Activated naive CD4-positive, alpha-beta T cell treated with anti-CD3 and anti-CD28 coated beads, Interleukin-2, amount 50 U/mL, for 72 hours (primary cell): Measurements from ENCODE around the gene METTL18. TPM values are rescaled to one million over a fixed set of nuclear protein-coding genes. Genes with fewer than 3 reads are reported as not detected.
A peak's percentile ranks its signal among the peaks of the same experiment; 100 is the strongest.
"Not testable (repeated sequence)": the region's sequence is repeated elsewhere in the genome, so short reads cannot be mapped to it uniquely, and the experiment has no call there.

Experiments
- ATAC-seq, 2 donors: fragments of 150-1000 bp; cut with Tn5 transposase; 2 replicates each; pipeline ENCODE4 v1.10.0; 2021; ENCODE audit warnings: mild to moderate bottlenecking in 2 of 2, moderate library complexity in 2 of 2
- DNase-seq, 2 donors: peaks; one replicate each; pipeline ENCODE4 v3.0.0; 2021 to 2022; ENCODE audit warnings: low spot score in 2 of 2
- H3K27ac Mint-ChIP-seq, 2 donors: one replicate each; pipeline ENCODE4 v1.8.0; 2022; ENCODE audit warnings: mild to moderate bottlenecking in 2 of 2, mixed read lengths in 2 of 2
- H3K36me3 Mint-ChIP-seq, 2 donors: one replicate each; pipeline ENCODE4 v1.8.0; 2022; ENCODE audit warnings: mixed read lengths in 2 of 2
- H3K9me3 Mint-ChIP-seq, 2 donors: one replicate each; pipeline ENCODE4 v1.8.0; 2022; ENCODE audit warnings: mixed read lengths in 2 of 2
- total RNA-seq, 2 donors: library from RNA; stranded (reverse); gene quantifications; one replicate each; pipeline ENCODE4 v1.2.3, GENCODE V29; 2022

Gene METTL18
- total RNA-seq = 10 to 100 TPM in 1 of 2 donors, 1 to 10 TPM in 1; 8.8 to 14.4 TPM

DNA sequence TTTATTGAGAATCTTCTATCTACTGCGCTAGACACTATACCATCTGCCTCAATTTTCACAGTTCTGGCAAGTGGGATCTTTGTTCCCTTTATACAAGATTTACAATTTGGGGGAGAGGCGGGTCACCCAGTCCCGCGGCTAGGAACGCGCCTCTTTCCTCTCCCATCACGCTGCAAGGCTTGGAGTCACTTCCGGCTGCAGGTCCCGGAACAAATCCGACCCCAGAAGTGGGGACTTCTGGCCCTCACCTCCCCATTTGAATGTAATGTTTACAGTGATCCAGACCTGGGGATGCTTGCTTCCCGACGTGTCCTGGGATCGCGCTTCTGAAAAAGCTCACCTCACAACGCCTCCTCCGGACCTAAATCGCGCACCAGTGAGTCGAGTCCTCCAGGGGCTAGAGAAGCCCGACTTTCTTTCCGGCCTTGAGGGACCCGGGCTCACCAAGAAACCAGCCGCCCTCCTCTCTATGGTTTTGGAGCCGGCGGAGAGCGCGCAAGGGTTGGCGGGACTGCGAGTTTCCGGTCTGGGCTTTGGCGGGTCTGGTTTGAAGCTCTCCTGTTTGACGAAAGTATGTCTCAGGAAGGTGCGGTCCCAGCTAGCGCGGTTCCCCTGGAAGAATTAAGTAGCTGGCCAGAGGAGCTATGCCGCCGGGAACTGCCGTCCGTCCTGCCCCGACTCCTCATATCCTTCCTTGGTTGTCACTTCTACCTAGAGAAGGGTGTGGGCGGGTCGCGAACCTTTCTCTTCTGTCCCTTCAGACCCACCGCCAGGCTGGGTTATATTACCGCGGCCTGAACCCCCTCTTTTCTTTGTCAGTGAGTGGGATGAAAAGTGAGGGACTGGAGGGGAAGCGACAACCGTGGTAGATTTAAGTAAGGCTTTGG lies at the start of gene METTL18:
Gene METTL18, minus strand, starts transcription at position 378 of the 887 bp plus-strand sequence. CDS start 1,212 bp downstream, outside the sequence.
- DNase-seq (peak; percentile 88 to 90), ATAC-seq (peak; percentile 91 to 98)
- Mint-ChIP-seq H3K36me3 (peaks cover 46% of the 10 kb centered on the region in 2 donors), H3K9me3 (no peaks in the 10 kb centered on the region), H3K27ac (peak within 1 kb of the TSS; percentile 96 to 99)

DNA sequence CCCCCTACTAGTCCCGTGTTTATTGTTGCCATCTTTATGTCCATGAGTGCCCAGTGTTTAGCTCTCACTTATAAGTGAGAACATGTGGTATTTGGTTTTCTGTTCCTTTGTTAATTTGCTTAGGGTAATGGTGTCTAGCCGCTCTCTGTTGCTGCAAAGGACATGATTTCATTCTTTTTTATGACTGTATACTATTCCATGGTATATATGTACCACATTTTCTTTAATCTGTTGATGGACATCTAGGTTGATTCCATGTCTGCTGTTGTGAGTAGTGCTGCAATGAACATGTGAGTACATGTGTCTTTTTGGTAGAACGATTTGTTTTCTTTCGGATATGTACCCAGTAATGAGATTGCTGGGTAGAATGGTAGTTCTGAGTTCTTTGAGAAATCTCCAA lies 44.2 kb upstream of the METTL18 start:
- no peak for ATAC-seq
- no peak overlapping the region for H3K27ac Mint-ChIP-seq
- no peak for DNase-seq
- peaks cover 48 to 67% of the 10 kb centered on the region in 2 donors for H3K36me3 Mint-ChIP-seq
- H3K9me3 Mint-ChIP-seq = peaks cover 8 to 25% of the 10 kb centered on the region in 2 donors

- Mint-ChIP-seq H3K27ac (no peak overlapping the region), H3K9me3 (peaks cover 6 to 22% of the 10 kb centered on the region in 2 donors), H3K36me3 (peaks cover 38 to 54% of the 10 kb centered on the region in 2 donors)
- no peak for ATAC-seq
- DNase-seq = no peak
Measured at GRCh38 chr1:169836198-169836597, 41.5 kb upstream of the METTL18 start.

- Mint-ChIP-seq H3K9me3 (peaks cover under 1 to 16% of the 10 kb centered on the region in 2 donors), H3K27ac (no peak overlapping the region), H3K36me3 (peaks cover 34 to 54% of the 10 kb centered on the region in 2 donors)
- ATAC-seq (no peak), DNase-seq (no peak)
Measured at GRCh38 chr1:169835647-169836046, 40.9 kb upstream of the METTL18 start.

- Mint-ChIP-seq H3K36me3 (peaks cover 30 to 50% of the 10 kb centered on the region in 2 donors), H3K9me3 (peaks cover 0 to 11% of the 10 kb centered on the region in 2 donors), H3K27ac (no peak overlapping the region)
- DNase-seq (no peak), ATAC-seq (no peak)
Measured at GRCh38 chr1:169834869-169835268, 40.2 kb upstream of the METTL18 start.

- DNase-seq (no peak), ATAC-seq (no peak)
- H3K9me3 Mint-ChIP-seq = no peaks in the 10 kb centered on the region
- H3K27ac Mint-ChIP-seq = no peak overlapping the region
- H3K36me3 Mint-ChIP-seq = peaks cover 17 to 38% of the 10 kb centered on the region in 2 donors
Measured at GRCh38 chr1:169833179-169833901, 38.6 kb upstream of the METTL18 start.

DNA sequence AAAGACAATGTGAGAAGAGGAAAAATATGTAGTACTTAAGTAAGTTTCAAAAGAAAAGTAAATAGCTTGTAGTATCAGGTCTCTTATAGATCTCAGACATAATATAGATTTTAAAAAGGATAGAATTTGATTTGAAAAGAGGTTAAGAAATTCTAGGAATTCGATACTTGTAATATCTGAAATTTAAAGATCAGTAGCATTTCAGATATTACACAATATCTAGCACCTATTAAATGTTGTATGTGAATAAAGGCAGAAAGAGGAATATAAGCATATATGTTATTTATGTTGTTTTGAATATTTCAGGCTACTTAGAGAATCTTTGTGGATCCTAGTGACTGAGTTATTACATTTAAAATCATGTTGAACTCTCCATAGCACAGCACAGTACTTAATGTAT lies 35.0 kb upstream of the METTL18 start:
- no peak for ATAC-seq
- H3K27ac Mint-ChIP-seq = no peak overlapping the region
- peaks cover 6 to 33% of the 10 kb centered on the region in 2 donors for H3K36me3 Mint-ChIP-seq
- DNase-seq = no peak
- H3K9me3 Mint-ChIP-seq = no peaks in the 10 kb centered on the region

DNA sequence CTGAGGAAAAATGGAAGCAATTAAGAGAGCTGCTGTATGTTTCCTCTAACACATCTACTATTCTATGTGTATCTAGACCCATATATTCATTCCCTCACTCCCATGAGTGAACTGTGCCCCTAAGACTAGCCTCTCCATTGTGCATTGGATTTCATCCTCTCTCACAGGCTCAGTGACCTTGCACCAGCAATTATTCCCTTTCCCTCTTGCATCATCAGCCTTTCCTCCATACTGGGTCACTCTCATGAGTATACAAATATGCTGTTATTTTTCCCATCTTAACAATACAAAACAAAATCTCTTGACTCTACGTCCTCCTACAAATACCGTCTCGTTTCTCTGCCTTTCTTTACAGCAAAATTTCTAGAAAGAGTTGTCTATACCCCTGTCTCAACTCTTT lies 29.4 kb upstream of the METTL18 start:
- peaks cover 7 to 23% of the 10 kb centered on the region in 2 donors for H3K36me3 Mint-ChIP-seq
- no peak for ATAC-seq
- H3K27ac Mint-ChIP-seq = peak overlapping the region in 1 of 2 donors; percentile 4
- no peak for DNase-seq
- H3K9me3 Mint-ChIP-seq = no peaks in the 10 kb centered on the region

GRCh38 chr1:169821500-169821899 lies 26.8 kb upstream of the METTL18 start:
- no peak for DNase-seq
- Mint-ChIP-seq H3K36me3 (peaks cover 7 to 24% of the 10 kb centered on the region in 2 donors), H3K9me3 (no peaks in the 10 kb centered on the region), H3K27ac (no peak overlapping the region)
- ATAC-seq = no peak

- no peak for ATAC-seq
- H3K36me3 Mint-ChIP-seq = peaks cover 4 to 34% of the 10 kb centered on the region in 2 donors
- no peaks in the 10 kb centered on the region for H3K9me3 Mint-ChIP-seq
- no peak overlapping the region for H3K27ac Mint-ChIP-seq
- no peak for DNase-seq
Measured at GRCh38 chr1:169816617-169817016, 21.9 kb upstream of the METTL18 start.

DNA sequence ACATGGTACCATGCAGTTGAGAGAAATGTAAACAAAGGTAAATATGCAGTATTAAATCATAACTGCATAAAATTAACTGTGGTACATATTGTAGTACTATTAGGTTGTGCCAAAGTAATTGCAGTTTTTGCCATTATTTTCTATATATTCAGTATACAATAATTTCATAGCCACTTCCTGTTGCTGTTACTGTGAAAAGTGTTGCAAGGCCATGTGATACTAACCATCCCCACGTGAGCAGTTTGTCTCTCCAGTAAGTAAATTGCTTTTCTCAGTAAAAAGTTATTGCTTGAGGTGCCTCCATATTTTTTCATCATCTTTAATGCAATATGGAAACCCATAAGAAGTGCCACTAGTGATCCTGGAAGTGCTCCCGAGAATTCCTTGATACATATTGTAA lies 19.6 kb upstream of the METTL18 start:
- DNase-seq (no peak), ATAC-seq (no peak)
- H3K36me3 Mint-ChIP-seq = peaks cover 4 to 34% of the 10 kb centered on the region in 2 donors
- H3K9me3 Mint-ChIP-seq = no peaks in the 10 kb centered on the region
- H3K27ac Mint-ChIP-seq = no peak overlapping the region

DNA sequence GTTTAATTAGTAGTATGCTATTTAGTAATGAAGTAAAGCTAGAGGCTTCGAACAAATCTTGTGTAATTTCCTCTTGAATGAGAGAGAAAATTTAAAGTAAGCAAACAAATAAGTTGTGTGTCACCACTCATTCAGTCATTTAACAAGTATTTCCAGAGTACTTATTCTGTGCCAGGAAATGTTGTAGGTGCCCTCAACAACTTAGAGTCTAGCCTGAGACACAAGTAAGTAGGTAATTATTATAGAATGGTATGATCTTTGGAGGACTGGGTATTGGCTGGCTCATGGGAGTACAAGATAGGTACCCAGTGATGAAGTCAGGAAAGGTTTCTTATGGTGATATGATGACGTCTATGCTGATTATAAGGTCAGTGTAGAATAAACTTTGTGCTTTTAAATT lies 17.4 kb upstream of the METTL18 start:
- DNase-seq (no peak), ATAC-seq (no peak)
- H3K9me3 Mint-ChIP-seq = no peaks in the 10 kb centered on the region

GRCh38 chr1:169811418-169812035 lies 16.8 kb upstream of the METTL18 start:
- DNase-seq, H3K27ac Mint-ChIP-seq, H3K9me3 Mint-ChIP-seq, ATAC-seq: not testable (repeated sequence)
- H3K36me3 Mint-ChIP-seq = peaks cover 4 to 27% of the 10 kb centered on the region in 2 donors

More for the DNA sequence above, 17.4 kb upstream of the METTL18 start:
- peaks cover 4 to 28% of the 10 kb centered on the region in 2 donors for H3K36me3 Mint-ChIP-seq
- no peak overlapping the region for H3K27ac Mint-ChIP-seq

- DNase-seq = no peak
- no peaks in the 10 kb centered on the region for H3K9me3 Mint-ChIP-seq
- ATAC-seq = no peak
- H3K27ac Mint-ChIP-seq = no peak overlapping the region
- peaks cover 4 to 14% of the 10 kb centered on the region in 2 donors for H3K36me3 Mint-ChIP-seq
Measured at GRCh38 chr1:169809370-169810095, 14.8 kb upstream of the METTL18 start.

DNA sequence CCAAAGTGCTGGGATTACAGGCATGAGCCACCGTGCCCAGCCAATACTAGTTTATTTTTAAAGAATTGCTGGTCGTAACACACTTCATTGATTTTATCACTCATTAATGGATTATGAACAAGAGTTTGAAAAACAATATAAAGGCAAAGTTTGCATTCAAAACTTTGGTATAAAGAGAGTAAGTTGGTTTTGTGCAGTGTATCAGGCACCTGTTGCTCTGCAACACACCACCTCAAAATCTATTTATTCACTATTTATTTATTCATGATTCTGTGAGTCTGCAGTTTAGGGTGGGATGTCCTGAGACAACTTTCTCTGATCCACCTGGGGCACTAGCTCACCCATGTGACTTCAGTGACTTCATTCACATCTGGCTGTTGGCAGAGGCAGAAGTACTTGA lies 10.2 kb upstream of the METTL18 start:
- Mint-ChIP-seq H3K27ac (no peak overlapping the region), H3K9me3 (no peaks in the 10 kb centered on the region), H3K36me3 (peaks cover 0 to 9% of the 10 kb centered on the region in 2 donors)
- DNase-seq (no peak), ATAC-seq (no peak)

GRCh38 chr1:169802888-169803287 lies 8.2 kb upstream of the METTL18 start:
- Mint-ChIP-seq H3K9me3 (no peaks in the 10 kb centered on the region), H3K36me3 (peaks cover 0 to 11% of the 10 kb centered on the region in 2 donors), H3K27ac (no peak overlapping the region)
- ATAC-seq (no peak), DNase-seq (no peak)
